Urinary bladder (tissue), 4 donors: ENCODE results near the gene ADIPOR2. TPM values are rescaled to one million over a fixed set of nuclear protein-coding genes. Genes with fewer than 3 reads are reported as not detected.
"Not testable (repeated sequence)": the region's sequence is repeated elsewhere in the genome, so short reads cannot be mapped to it uniquely, and the experiment has no call there.

ENCODE experiments used
- DNase-seq: peaks from one replicate; pipeline ENCODE4 v3.0.0-alpha.2; 2015; ENCODE audit errors: extremely low spot score
- H3K27ac ChIP-seq: one replicate; pipeline ENCODE4 v1.5.1; 2013; ENCODE audit warnings: low read depth, mild to moderate bottlenecking, moderate library complexity
- H3K36me3 ChIP-seq: one replicate; pipeline ENCODE4 v1.6.1; 2013; ENCODE audit warnings: mild to moderate bottlenecking, moderate library complexity; ENCODE audit not compliant: insufficient read depth
- H3K4me1 ChIP-seq: one replicate; pipeline ENCODE4 v1.6.1; 2013; ENCODE audit warnings: mild to moderate bottlenecking, moderate library complexity; ENCODE audit not compliant: insufficient read depth
- H3K4me3 ChIP-seq: one replicate; pipeline ENCODE4 v1.5.1; 2013; ENCODE audit warnings: low read depth, low read length
- WGBS: extraction: QIAGEN DNeasy Blood & Tissue Kit; methylation state at CpG from one replicate; pipeline ENCODE4 v1.1.7; 2013; 5-methylcytosine and 5-hydroxymethylcytosine counted together
- polyA plus RNA-seq: library from polyadenylated mRNA; stranded (reverse); fragments of 200-250 nt; gene quantifications from one replicate; pipeline ENCODE4 v1.2.3, GENCODE V29; 2013
- total RNA-seq: library from RNA; depleted of rRNA; stranded (reverse); fragments of >200 nt; gene quantifications from one replicate; pipeline ENCODE4 v1.2.3, GENCODE V29; 2014
- donor health status: healthy with polysubstance abuse.
- donor health status: healthy.

ADIPOR2 gene
- total and polyA plus RNA-seq, 2 donors = 38.1 to 50.5 TPM

DNA sequence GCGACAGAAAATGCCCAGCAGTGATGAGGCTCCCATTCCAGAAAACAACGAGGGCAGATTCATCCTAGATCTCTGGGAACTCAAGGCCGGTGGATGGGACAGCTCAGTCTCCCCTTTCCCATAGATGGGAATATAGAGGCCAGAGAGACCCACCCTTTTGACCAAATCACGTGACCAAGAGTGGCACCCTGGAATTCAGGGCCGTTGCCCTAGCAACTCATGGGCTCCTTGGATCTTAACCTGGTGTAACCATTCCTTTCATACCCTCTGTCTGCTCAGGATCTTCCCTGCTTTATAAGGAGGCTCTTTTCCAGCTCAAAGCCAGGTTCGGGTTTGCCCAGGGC, 121.0 kb downstream of the ADIPOR2 start:
- H3K36me3 ChIP-seq = no peaks in the 10 kb centered on the region
- no peak overlapping the region for H3K4me3 ChIP-seq
- no peaks in the 10 kb centered on the region for H3K4me1 ChIP-seq
- no peak for DNase-seq
- WGBS = 76% methylated on average over 6 of the region's 6 CpGs
- no peak overlapping the region for H3K27ac ChIP-seq

DNA sequence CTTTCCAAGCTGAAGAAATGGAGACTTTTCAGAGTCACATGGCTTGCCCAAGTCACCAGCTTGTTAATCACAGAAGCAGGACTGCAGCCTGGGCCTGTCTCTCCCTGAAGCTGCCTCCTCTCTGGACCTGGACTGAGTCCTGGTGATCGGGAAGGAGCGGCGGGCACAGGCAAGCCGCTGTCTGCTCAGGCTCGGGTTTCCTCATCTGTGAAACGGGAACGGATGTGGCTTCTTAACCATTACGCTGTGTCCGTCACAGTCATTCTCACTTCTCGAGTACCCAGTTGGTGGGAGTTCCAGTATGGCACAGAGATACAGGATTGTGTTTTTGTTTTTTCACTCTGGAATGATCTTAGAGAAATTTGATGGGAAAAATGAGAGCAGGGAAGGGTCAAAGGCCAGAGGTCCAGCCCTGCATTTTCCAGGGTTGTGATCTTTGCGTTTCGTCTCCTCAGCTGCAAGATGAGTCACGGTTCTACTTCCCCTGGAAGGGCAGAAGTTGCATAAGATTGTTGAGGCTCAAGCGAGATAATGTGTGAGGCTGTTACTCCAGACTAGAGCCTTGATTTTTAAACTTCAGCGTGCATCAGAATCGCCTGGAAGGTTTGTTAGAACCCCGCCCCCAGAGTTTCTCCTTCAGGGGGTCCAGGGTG, 121.9 kb downstream of the ADIPOR2 start:
- 78% methylated on average over 17 of the region's 17 CpGs for WGBS
- Histone ChIP-seq H3K36me3 (no peaks in the 10 kb centered on the region), H3K27ac (no peak overlapping the region), H3K4me1 (no peaks in the 10 kb centered on the region), H3K4me3 (no peak overlapping the region)
- DNase-seq = no peak

DNA sequence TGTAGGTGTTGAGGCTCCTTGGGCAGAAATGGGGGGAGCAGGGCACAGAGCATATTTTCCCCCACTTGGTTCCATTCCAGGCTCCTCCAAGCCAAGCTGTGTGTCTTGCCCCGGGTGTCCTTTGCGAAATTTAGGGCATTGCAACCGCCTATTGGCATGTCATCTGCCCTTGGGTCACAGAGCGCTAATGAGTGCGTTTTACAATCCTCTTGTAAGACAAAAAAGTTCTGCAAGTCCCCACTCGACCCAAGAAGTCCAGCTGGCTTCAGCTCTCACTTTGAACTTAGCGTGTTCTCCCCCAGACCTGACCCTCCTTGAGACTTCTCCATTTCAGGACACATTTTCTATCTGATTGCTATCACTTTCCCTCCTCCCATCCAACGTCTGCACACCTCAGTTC, 123.4 kb downstream of the ADIPOR2 start:
- WGBS = 78% methylated on average over 8 of the region's 8 CpGs
- DNase-seq = no peak
- no peaks in the 10 kb centered on the region for H3K36me3 ChIP-seq
- H3K27ac ChIP-seq = no peak overlapping the region
- H3K4me1 ChIP-seq = no peaks in the 10 kb centered on the region
- H3K4me3 ChIP-seq = no peak overlapping the region

DNA sequence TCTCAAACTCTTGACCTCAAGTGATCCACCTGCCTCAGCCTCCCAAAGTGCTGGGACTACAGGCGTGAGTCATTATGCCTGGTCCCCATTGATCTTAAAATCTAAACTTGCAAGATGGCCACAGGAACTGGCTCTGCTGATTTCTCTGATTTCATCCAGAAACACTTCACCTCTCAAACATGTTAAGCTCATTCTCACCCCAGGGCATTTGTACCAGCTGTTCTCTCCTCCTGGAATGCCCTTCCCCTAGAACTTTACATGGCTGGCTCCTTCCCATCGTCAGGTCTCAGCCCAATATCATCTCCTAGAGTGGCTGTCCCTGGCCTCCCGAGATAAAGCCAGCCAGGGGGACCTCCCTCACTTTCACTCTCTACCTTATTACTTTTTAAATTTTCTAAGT, 124.2 kb downstream of the ADIPOR2 start:
- DNase-seq = no peak
- Histone ChIP-seq H3K4me3 (no peak overlapping the region), H3K4me1 (no peaks in the 10 kb centered on the region), H3K36me3 (no peaks in the 10 kb centered on the region), H3K27ac (no peak overlapping the region)
- WGBS = 81% methylated on average over 3 of the region's 3 CpGs

DNA sequence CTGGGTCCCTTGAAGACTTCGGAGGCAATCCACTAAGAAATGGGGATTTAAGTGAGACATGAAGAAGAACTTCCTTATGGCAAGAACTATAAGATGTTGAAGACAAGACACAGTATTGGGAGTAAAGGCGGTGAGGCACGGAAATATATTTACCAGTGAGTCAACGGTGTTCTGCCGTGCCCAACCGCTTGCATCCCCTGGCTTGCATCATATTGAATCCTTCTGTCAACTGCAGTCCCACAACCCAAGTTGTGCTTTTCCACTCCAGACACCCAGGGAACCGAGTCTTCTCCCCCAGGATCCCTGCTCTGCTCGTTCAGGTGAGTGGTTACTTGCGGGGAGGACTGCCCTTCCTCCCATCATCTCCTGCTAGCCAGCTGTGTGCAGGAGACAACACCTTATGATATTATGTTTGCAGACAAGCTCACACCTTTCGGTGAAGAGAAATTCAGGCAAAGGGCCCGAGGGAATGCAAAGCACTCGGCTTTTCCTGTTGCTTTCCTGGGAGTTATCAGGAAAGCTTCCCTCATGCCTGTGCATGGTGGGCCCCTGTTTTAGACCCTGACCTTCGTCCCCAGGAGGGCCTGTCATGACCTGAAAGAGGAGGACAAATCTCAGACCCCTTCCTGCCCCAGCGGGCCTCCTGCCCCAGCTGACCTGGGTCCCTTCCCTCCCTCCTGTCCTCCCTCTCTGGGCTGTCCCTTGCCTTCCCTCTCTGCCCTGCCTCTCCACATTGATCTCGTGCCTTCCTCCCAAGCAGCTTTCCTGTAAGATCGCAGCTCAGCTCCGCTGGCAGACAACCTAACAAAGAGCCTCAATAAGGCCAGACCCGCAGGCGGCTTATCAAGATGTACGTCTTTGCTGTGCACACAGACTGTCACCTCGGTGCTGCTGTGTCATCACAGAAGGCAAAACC, 125.2 kb downstream of the ADIPOR2 start:
- WGBS = 55% methylated on average over 21 of the region's 21 CpGs
- Histone ChIP-seq H3K4me3 (no peak overlapping the region), H3K27ac (no peak overlapping the region), H3K4me1 (no peaks in the 10 kb centered on the region), H3K36me3 (no peaks in the 10 kb centered on the region)
- DNase-seq = no peak

DNA sequence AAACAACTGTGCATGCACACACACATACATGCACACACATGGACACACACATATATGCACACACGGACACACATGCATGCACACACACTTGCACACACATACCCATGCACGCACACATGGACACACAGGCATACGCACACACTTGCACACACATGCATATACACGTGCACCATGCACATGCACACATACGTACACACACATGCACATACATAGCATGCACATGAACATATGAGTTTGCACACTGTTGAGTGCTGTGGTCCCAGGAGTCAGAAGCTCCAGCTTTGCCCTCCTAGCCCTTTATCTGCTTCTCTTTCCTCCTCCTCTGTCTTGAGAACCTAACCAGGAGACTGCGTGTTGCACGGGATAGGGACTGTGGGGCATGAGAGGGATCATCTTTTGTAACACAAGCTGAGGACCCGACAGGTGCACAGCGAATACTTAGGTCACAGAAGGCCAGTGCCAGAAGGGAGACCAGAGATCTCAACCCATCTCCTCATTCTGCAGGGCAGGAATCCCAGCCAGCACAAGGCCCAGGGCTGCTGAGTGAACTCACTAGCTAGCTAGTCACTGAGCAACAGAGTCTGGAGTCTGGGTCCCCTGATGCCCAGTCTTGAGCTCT, 126.0 kb downstream of the ADIPOR2 start:
- WGBS = 94% methylated on average over 9 of the region's 9 CpGs

DNA sequence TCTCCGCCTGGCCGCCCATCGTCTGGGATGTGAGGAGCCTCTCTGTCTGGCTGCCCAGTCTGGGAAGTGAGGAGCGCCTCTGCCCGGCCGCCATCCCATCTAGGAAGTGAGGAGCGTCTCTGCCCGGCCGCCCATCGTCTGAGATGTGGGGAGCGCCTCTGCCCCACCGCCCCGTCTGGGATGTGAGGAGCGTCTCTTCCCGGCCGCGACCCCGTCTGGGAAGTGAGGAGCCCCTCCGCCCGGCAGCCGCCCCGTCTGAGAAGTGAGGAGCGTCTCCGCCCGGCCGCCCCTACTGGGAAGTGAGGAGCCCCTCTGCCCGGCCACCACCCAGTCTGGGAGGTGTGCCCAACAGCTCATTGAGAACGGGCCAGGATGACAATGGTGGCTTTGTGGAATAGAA, 127.1 kb downstream of the ADIPOR2 start:
- not testable (repeated sequence) for H3K27ac ChIP-seq, DNase-seq, H3K4me1 ChIP-seq, H3K36me3 ChIP-seq, H3K4me3 ChIP-seq
- WGBS = 92% methylated on average over 28 of the region's 28 CpGs

More for the DNA sequence above, 126.0 kb downstream of the ADIPOR2 start:
- no peak for DNase-seq
- no peaks in the 10 kb centered on the region for H3K36me3 ChIP-seq
- H3K4me3 ChIP-seq = no peak overlapping the region
- no peak overlapping the region for H3K27ac ChIP-seq
- no peaks in the 10 kb centered on the region for H3K4me1 ChIP-seq

DNA sequence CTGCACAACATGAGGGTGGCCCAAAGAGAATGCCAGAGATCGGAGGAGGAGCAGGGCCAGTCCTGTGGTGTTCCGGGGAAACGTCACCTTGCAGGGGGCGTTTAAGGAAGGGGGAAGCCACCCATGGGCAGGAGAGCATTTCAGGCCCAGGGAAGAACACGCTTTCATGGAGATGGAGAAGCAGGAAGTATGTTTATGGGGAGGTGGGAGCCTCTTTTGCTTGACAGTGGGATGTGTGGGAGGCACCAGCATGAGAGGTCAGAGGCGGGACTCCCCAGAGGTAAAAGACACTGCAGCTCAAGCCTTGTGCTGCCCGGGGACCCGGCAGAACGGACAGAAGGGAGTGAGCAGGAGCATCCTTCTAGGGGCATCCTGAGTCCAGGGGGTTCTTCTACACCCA, 128.2 kb downstream of the ADIPOR2 start:
- Histone ChIP-seq H3K27ac (no peak overlapping the region), H3K4me3 (no peak overlapping the region), H3K36me3 (no peaks in the 10 kb centered on the region), H3K4me1 (no peaks in the 10 kb centered on the region)
- no peak for DNase-seq
- WGBS = 74% methylated on average over 9 of the region's 9 CpGs

DNA sequence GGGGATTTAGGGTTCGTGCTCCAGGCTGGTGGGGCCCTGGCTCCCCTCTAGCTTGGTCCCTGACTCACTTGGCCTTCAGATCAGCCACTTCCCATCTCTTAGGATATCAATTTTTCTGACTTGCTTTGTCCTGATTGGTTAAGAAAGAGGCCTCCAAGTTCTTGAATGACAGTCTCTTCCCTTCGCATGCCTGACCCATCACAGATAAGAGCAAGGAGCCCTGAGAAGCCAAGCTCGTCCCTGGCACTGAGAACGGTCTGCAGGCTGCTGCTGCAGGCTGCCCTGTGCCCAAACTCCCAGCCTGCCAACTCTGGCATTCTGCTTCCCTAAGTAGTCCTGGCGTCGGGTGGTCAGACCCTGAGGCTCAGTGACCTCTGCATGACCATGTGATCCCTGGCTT, 128.7 kb downstream of the ADIPOR2 start:
- no peaks in the 10 kb centered on the region for H3K4me1 ChIP-seq
- no peak for DNase-seq
- no peak overlapping the region for H3K4me3 ChIP-seq
- WGBS = 57% methylated on average over 6 of the region's 6 CpGs
- no peaks in the 10 kb centered on the region for H3K36me3 ChIP-seq
- no peak overlapping the region for H3K27ac ChIP-seq

DNA sequence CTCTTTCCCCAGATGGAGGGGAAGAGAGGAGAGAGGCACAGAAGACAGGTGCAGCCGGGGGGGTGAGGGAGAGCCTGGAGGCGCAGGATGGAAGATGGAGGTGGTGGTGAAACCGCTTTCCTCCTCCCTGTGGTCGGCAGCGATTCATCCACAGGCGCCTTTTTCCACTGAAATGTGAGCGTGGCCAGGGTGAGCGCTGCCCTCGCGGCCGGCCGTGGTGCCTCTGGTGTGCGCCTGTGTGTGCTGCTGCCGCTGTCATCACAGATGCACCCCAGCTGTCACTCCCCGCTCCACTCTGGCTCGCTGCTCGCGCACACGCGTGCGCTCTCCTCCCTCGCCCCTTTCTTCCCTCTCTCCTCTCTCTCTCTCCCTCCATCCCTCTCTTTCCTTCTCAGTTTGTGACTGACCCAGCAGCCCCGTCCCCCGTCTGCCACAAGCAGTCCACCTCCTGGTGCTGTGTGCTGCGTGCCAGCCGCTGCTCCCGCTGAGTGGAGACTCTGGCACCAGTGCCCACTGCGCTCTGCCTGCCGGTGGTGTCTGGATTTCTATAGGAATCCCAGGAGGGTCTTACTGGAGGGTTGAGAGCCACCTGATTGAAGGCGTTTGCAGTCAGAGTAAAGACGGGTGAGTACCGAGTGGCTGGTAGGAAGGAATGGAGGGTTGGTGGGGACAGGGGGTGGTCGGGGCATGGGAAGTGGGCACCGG, 129.5 kb downstream of the ADIPOR2 start, which contains the start of gene LRTM2:
TSS of gene LRTM2 (plus strand) at position 375 of the 705 bp plus-strand sequence. CDS start 7,584 bp downstream, outside the sequence.
- no peaks in the 10 kb centered on the region for H3K4me1 ChIP-seq
- H3K4me3 ChIP-seq = no peak within 1 kb of the TSS
- DNase-seq = no peak
- H3K27ac ChIP-seq = no peak within 1 kb of the TSS
- WGBS = 9% methylated on average over 34 of the region's 34 CpGs
- H3K36me3 ChIP-seq = no peaks in the 10 kb centered on the region

DNA sequence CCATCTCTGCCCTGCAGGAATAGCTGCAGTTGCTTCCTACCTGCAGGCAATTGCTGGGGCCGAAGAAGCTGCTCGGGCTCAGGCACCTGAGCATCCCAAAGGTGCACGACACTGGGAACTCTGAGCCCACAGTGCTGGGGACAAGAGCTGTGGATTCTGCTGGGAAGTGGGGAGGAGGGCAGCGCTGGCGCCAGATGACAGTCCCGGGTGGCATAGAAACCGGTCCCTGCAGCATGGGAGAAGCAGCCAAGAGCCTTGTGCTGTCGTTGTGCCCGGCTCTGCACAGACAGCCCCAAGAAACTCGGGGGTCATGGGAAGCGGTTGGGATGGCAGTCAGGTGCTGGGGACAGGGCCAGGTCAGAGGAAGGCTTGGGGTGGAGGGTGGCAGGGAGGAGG, 130.0 kb downstream of the ADIPOR2 start:
- no peak overlapping the region for H3K4me3 ChIP-seq
- H3K36me3 ChIP-seq = no peaks in the 10 kb centered on the region
- no peak overlapping the region for H3K27ac ChIP-seq
- WGBS = 74% methylated on average over 11 of the region's 11 CpGs
- no peak for DNase-seq
- H3K4me1 ChIP-seq = no peaks in the 10 kb centered on the region

DNA sequence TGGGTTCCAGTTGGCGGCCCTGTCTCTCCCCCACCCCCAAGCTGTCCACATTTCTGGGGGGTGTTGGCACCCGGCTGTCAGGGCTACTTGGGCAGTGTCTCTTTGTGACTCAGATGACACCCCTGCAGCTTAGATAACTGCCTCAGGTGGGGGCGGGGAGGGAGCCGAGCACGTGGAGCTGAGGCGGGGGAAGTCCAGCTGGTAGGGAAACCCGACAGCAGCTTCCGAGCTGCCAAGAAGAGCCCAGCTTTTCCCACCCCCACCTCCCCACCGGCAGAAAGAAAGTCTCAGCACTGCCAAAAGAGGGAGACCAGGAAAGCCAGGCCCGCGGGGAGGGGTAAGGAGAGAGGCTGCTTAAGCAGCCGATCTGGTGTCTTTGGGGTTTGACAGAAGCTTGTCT, 130.9 kb downstream of the ADIPOR2 start:
- no peak for DNase-seq
- 22% methylated on average over 12 of the region's 12 CpGs for WGBS
- Histone ChIP-seq H3K4me3 (no peak overlapping the region), H3K27ac (no peak overlapping the region), H3K4me1 (no peaks in the 10 kb centered on the region), H3K36me3 (no peaks in the 10 kb centered on the region)

DNA sequence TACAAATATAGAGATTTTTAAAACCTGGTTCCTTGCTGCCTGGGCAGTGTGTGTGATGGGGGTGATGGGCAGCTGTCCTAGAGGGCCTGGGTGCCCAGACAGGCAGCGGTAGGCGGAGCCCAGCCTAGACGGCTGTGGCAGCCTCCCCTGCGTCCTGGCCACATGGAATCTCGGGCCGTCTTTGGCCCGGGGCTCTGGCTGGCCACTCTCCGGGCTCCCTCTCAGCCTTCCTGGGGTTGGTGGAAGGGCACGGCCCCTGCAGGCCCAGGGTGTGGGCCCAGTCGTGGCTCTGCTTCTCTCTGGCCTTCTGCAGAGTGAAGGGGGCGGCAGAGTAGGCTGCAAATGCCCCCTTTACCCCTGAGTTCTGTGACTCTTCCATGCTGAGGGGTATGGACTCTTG, 131.8 kb downstream of the ADIPOR2 start:
- Histone ChIP-seq H3K4me1 (no peaks in the 10 kb centered on the region), H3K36me3 (no peaks in the 10 kb centered on the region), H3K4me3 (no peak overlapping the region), H3K27ac (no peak overlapping the region)
- 77% methylated on average over 11 of the region's 11 CpGs for WGBS
- no peak for DNase-seq
